CD4-positive, alpha-beta T cell (primary cell): ENCODE data around the gene GRM8. TPM values are rescaled to one million over a fixed set of nuclear protein-coding genes. Genes with fewer than 3 reads are reported as not detected.

Experiments used
- ATAC-seq: fragments of 200-7000 bp; cut with Tn5 transposase; one replicate; pipeline ENCODE4 v1.10.0; 2022; ENCODE audit warnings: mild to moderate bottlenecking; ENCODE audit not compliant: poor library complexity
- CTCF ChIA-PET: fragments of 350-600 bp; sonication (Branson Sonifier 250); formaldehyde crosslinking; loops from one replicate; lab custom pipeline; 2021; ENCODE audit warnings: antibody characterized with exemption, inconsistent platforms; lab: Charles Lee
- POLR2A ChIA-PET: fragments of 350-600 bp; sonication (Branson Sonifier 250); formaldehyde crosslinking; loops from one replicate; lab custom pipeline; 2021; ENCODE audit warnings: antibody characterized with exemption, inconsistent platforms; lab: Charles Lee
- DNase-seq, 14 experiments: peaks; one replicate each; pipeline ENCODE4 v3.0.0-alpha.2; 2013 to 2020; ENCODE audit warnings: mixed read lengths in 2 of 14
- H3K27ac ChIP-seq, 2 donors: one replicate each; pipeline versions ENCODE4 v1.5.1 to v1.7.0; 2013; ENCODE audit warnings: low read length in 2 of 2, low read depth in 1 of 2, mild to moderate bottlenecking in 1 of 2
- H3K27me3 ChIP-seq, 2 experiments: 1 replicate in 1 of 2; 2 replicates in 1 of 2; pipeline versions ENCODE4 v1.6.1 to v1.7.0; 2013; ENCODE audit warnings: low read length in 2 of 2, control low read depth in 1 of 2, mild to moderate bottlenecking in 1 of 2, moderate library complexity in 1 of 2; ENCODE audit not compliant: insufficient read depth in 2 of 2, control insufficient read depth in 1 of 2
- H3K36me3 ChIP-seq: one replicate; pipeline ENCODE4 v1.6.1; 2013; ENCODE audit warnings: low read length, control low read depth; ENCODE audit not compliant: insufficient read depth
- H3K4me1 ChIP-seq: one replicate; pipeline ENCODE4 v1.6.1; 2013; ENCODE audit warnings: low read length, control low read depth; ENCODE audit not compliant: insufficient read depth
- H3K4me3 ChIP-seq: one replicate; pipeline ENCODE4 v1.5.1; 2013; ENCODE audit warnings: mild to moderate bottlenecking, low read length, moderate library complexity
- H3K9me3 ChIP-seq, 2 experiments: 1 replicate in 1 of 2; 2 replicates in 1 of 2; pipeline versions ENCODE4 v1.6.1 to v1.7.0; 2013; ENCODE audit warnings: low read length in 2 of 2, mild to moderate bottlenecking in 2 of 2, control low read depth in 1 of 2, moderate library complexity in 1 of 2; ENCODE audit not compliant: control insufficient read depth in 1 of 2, insufficient read depth in 1 of 2
- H3K27ac Mint-ChIP-seq: one replicate; pipeline ENCODE4 v1.8.0; 2020; ENCODE audit warnings: mixed read lengths
- H3K27me3 Mint-ChIP-seq: one replicate; pipeline ENCODE4 v1.8.0; 2021; ENCODE audit warnings: mixed read lengths
- H3K36me3 Mint-ChIP-seq: one replicate; pipeline ENCODE4 v1.8.0; 2021; ENCODE audit warnings: low read depth, mixed read lengths
- H3K4me1 Mint-ChIP-seq: one replicate; pipeline ENCODE4 v1.8.0; 2021; ENCODE audit warnings: low read depth, mixed read lengths
- H3K4me3 Mint-ChIP-seq: one replicate; pipeline ENCODE4 v1.8.0; 2020; ENCODE audit warnings: mild to moderate bottlenecking, mixed read lengths
- H3K9me3 Mint-ChIP-seq: one replicate; pipeline ENCODE4 v1.8.0; 2020; ENCODE audit warnings: mixed read lengths
- intact Hi-C, 2 experiments: fragments of 100-400 bp; cut with DNase I in 1 of 2; cut with micrococcal nuclease in 1 of 2; formaldehyde crosslinking; loops; one replicate each; pipeline versions ENCODE4 v1.15.1 to v1.9.0; 2023 to 2025; cut with DNase I, micrococcal nuclease
- total RNA-seq, 174 experiments: library from RNA in 2 of 174; stranded (reverse) in 2 of 174; gene quantifications; one replicate each; pipeline ENCODE4 v1.2.3 and lab custom pipeline; 2021 to 2026
- TF ChIP-seq, protein P1 (sequence below): fragments of 200-600 bp; IDR thresholded peaks from one replicate; pipeline ENCODE4 v1.8.0; 2022; ENCODE audit warnings: antibody characterized with exemption, mild to moderate bottlenecking

Gene GRM8
- total RNA-seq, 2 experiments from 2014 or later: not detected

DNA sequence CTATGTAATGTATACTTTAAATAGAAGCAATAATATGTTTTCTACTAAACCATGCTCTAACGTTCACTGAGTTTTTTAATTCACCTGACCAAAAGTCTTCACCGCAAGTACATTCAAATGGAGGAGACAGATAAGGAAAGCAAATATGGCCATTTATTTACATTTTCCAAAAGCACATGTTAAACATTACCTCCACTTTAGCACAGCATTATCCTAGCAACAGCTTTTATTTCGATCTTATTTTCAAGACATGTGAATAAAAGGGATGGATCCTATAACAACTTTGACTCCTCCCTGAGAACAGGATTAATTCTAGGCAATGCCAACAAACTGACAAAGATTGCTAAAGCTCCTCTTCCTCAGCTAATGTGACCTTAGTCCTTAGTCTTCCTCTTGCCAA lies 11.5 kb upstream of the GRM8 start:
- TF ChIP-seq, protein P1, sequence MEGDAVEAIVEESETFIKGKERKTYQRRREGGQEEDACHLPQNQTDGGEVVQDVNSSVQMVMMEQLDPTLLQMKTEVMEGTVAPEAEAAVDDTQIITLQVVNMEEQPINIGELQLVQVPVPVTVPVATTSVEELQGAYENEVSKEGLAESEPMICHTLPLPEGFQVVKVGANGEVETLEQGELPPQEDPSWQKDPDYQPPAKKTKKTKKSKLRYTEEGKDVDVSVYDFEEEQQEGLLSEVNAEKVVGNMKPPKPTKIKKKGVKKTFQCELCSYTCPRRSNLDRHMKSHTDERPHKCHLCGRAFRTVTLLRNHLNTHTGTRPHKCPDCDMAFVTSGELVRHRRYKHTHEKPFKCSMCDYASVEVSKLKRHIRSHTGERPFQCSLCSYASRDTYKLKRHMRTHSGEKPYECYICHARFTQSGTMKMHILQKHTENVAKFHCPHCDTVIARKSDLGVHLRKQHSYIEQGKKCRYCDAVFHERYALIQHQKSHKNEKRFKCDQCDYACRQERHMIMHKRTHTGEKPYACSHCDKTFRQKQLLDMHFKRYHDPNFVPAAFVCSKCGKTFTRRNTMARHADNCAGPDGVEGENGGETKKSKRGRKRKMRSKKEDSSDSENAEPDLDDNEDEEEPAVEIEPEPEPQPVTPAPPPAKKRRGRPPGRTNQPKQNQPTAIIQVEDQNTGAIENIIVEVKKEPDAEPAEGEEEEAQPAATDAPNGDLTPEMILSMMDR: no peak
- ATAC-seq (no peak), DNase-seq (no peak)
- no peak overlapping the region for H3K4me3 Mint-ChIP-seq
- H3K27me3 Mint-ChIP-seq: peaks cover 56% of the 10 kb centered on the region
- no peak overlapping the region for H3K4me3 ChIP-seq
- H3K9me3 ChIP-seq: no peaks in the 10 kb centered on the region
- no peaks in the 10 kb centered on the region for H3K36me3 Mint-ChIP-seq
- no peaks in the 10 kb centered on the region for H3K36me3 ChIP-seq
- H3K27ac ChIP-seq: no peak overlapping the region
- ChIA-PET CTCF (no interaction called here), POLR2A (no interaction called here)
- H3K9me3 Mint-ChIP-seq: no peaks in the 10 kb centered on the region
- H3K4me1 Mint-ChIP-seq: no peaks in the 10 kb centered on the region
- no peak overlapping the region for H3K27ac Mint-ChIP-seq
- peaks cover 3 to 5% of the 10 kb centered on the region in 2 experiments for H3K27me3 ChIP-seq
- intact Hi-C loops: no loop called here
- H3K4me1 ChIP-seq: no peaks in the 10 kb centered on the region

DNA sequence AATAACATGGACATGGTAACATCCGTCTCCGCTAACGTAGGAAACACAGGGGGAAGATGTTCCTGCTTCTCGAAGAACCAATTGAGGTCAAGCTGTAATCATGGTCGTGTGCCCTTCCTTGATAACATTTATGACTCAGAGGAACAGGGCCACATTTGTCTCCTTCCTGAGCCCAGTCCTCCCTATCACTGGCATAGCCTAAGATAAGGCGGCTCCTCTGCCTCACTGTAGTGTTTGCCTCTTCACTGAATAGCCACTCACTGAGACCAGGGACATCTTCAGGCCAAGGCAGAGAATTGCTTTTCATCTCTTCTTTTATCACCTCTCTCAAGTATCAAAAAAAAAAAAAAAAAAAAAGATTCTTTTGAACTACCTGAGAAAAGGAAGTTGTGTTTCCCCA lies 5.4 kb upstream of the GRM8 start:
- Histone ChIP-seq H3K4me3 (no peak overlapping the region), H3K27ac (no peak overlapping the region), H3K36me3 (no peaks in the 10 kb centered on the region), H3K27me3 (peaks cover 23 to 37% of the 10 kb centered on the region in 2 experiments), H3K9me3 (no peaks in the 10 kb centered on the region), H3K4me1 (peaks cover 11% of the 10 kb centered on the region)
- peaks cover 15% of the 10 kb centered on the region for H3K4me1 Mint-ChIP-seq
- ChIA-PET CTCF (no interaction called here), POLR2A (no interaction called here)
- DNase-seq: no peak
- intact Hi-C loops: no loop called here
- peaks cover 77% of the 10 kb centered on the region for H3K27me3 Mint-ChIP-seq
- H3K4me3 Mint-ChIP-seq: no peak overlapping the region
- no peaks in the 10 kb centered on the region for H3K9me3 Mint-ChIP-seq
- no peak overlapping the region for H3K27ac Mint-ChIP-seq
- no peaks in the 10 kb centered on the region for H3K36me3 Mint-ChIP-seq
- TF ChIP-seq, protein P1: no peak
- ATAC-seq: no peak

DNA sequence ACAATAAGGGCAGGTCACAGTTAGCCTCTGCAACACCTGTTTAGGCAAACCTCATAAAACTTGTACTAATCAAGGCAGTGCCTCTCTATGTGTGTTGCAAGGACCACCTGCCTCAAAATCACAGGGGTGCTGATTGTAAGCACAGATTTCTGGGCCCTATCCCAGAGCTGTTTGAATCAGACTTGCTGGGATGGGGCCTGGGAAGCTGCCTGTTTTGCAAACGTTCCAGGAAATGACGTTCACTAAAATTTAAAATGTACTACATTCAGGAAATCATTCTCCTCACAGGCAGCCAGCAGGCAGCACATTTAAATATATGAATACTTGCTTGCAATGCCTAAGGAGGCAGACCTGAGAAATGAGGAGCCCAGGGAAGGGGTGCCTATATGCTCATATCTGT lies 4.3 kb upstream of the GRM8 start:
- Histone ChIP-seq H3K36me3 (no peaks in the 10 kb centered on the region), H3K27me3 (peaks cover 31 to 45% of the 10 kb centered on the region in 2 experiments), H3K4me1 (peaks cover 19% of the 10 kb centered on the region), H3K9me3 (no peaks in the 10 kb centered on the region), H3K27ac (no peak overlapping the region), H3K4me3 (no peak overlapping the region)
- DNase-seq (no peak), ATAC-seq (no peak)
- intact Hi-C loops: no loop called here
- ChIA-PET CTCF (no interaction called here), POLR2A (no interaction called here)
- Mint-ChIP-seq H3K4me3 (no peak overlapping the region), H3K27ac (no peak overlapping the region), H3K36me3 (no peaks in the 10 kb centered on the region), H3K27me3 (peaks cover 76% of the 10 kb centered on the region), H3K9me3 (no peaks in the 10 kb centered on the region), H3K4me1 (peaks cover 20% of the 10 kb centered on the region)
- TF ChIP-seq, protein P1: no peak
